ENCODE results near the gene IMMP2L. TPM values are rescaled to one million over a fixed set of nuclear protein-coding genes. Genes with fewer than 3 reads are reported as not detected.

IMMP2L gene
- polyA plus RNA-seq, 1 donor, result 21.0 TPM

DNA sequence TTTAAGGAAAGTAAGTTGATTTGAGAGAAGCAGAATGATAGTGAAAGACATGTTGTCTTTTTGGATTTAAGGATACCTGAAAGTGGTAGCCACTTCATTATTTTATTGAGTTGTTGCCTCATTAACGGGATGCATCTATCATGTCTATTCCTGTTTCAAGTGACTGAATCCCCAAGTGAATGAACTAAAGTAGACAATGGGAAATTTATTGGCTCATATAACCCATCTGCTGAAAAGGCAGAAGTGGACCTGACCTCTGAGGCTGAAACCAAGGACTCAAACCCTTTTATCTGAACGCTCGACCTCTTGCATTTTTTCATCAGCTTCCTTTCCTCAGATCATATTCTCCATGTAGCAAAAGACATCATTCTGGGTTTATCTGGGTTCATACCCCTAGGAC is 937.0 kb downstream of the IMMP2L start:
- DNase-seq, result no peak
- H3K27ac ChIP-seq (ENCODE audit: low read length), result no peak overlapping the region
- H3K9me3 ChIP-seq (ENCODE audit: control insufficient read depth, low read depth, low read length), result no peaks in the 10 kb centered on the region
- H3K27me3 ChIP-seq (ENCODE audit: control insufficient read depth, insufficient read depth, low read length), result peaks cover 3% of the 10 kb centered on the region
- no peaks in the 10 kb centered on the region for H3K36me3 ChIP-seq (ENCODE audit: control insufficient read depth, insufficient read depth, low read length)
- no peaks in the 10 kb centered on the region for H3K4me1 ChIP-seq (ENCODE audit: control insufficient read depth, insufficient read depth, low read length)
- no CpG with 5 or more reads among the region's 3 CpGs for WGBS (ENCODE audit: insufficient coverage, low lambda C conversion rate)
- no peak overlapping the region for H3K4me3 ChIP-seq (ENCODE audit: low read length)

DNA sequence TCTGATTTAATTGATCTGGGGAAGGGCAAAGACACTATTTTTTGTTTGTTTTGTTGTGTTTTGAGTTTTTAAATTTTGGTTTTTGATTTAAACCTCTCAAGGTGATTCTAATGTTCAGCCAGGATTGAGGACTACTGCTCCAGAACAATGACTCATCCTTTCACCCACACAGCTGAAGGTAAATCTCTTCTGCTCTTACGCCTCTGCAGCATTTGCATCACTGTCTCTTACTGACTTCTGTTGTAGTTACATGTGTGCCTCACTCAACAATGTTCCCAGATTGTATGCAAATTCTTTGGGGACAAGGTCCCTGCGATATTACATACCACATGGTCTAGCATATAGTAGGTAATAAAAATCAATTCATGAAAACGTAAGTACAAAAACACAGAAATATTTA is 938.9 kb downstream of the IMMP2L start:
- Histone ChIP-seq H3K4me1 (ENCODE audit: control insufficient read depth, insufficient read depth, low read length) (no peaks in the 10 kb centered on the region), H3K27me3 (ENCODE audit: control insufficient read depth, insufficient read depth, low read length) (no peaks in the 10 kb centered on the region), H3K9me3 (ENCODE audit: control insufficient read depth, low read depth, low read length) (no peaks in the 10 kb centered on the region), H3K4me3 (ENCODE audit: low read length) (no peak overlapping the region), H3K36me3 (ENCODE audit: control insufficient read depth, insufficient read depth, low read length) (no peaks in the 10 kb centered on the region), H3K27ac (ENCODE audit: low read length) (no peak overlapping the region)
- DNase-seq, result no peak
- WGBS (ENCODE audit: insufficient coverage, low lambda C conversion rate), result 100% methylated on average over 1 of the region's 3 CpGs

DNA sequence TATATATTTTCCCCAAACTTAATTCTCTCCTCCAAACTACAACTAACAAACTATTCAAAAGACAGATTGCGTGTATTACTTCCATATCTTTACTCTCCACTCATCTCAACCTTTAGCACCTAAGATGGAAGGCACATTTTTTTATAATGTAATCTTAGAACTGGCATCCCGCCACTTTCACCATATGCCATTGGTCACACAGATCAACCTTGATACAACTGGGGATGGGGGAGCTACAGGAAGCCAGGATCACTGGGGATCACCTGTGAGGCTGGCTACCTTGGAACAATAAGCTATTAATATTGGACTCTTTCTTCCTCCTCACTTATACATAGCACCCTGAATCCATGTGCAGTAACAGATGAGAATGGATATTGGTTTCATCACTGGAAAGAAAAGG is 941.0 kb downstream of the IMMP2L start:
- no peak overlapping the region for H3K27ac ChIP-seq (ENCODE audit: low read length)
- no peak overlapping the region for H3K4me3 ChIP-seq (ENCODE audit: low read length)
- H3K9me3 ChIP-seq (ENCODE audit: control insufficient read depth, low read depth, low read length), result no peaks in the 10 kb centered on the region
- no peaks in the 10 kb centered on the region for H3K27me3 ChIP-seq (ENCODE audit: control insufficient read depth, insufficient read depth, low read length)
- no peaks in the 10 kb centered on the region for H3K4me1 ChIP-seq (ENCODE audit: control insufficient read depth, insufficient read depth, low read length)
- no peaks in the 10 kb centered on the region for H3K36me3 ChIP-seq (ENCODE audit: control insufficient read depth, insufficient read depth, low read length)
- WGBS (ENCODE audit: insufficient coverage, low lambda C conversion rate), result 100% methylated on average over 1 of the region's 2 CpGs
- DNase-seq, result no peak

DNA sequence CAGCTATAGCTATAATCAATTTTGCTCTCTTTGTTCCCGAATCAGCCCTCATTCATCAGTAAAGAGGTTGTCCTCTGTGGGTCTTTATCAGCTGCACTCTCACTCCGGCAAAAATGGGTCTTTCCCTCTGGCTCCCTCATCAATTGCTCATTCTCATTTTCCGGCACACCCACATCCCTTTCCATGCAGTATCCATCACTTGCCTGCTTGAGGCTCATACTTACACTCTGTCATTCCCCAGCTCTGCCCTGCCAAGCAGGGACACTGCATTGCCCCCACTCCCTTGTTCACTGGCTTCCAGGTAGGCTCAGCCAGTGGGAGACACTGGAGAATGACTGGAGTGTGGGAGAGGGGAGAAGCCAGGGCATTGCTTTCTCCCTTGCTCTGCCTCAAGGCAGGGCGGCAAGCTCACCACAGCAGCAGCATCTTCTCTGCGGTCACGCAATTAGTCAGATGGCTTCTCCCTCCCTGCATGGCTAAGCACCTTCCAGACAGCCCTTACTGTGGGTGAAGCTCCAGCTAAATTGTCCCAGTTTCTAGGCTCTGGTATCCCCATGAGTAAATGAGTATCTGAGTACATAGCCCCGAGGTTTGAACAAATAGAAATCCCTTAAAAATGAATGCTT is 942.1 kb downstream of the IMMP2L start:
- H3K4me1 ChIP-seq (ENCODE audit: control insufficient read depth, insufficient read depth, low read length), result no peaks in the 10 kb centered on the region
- no peaks in the 10 kb centered on the region for H3K9me3 ChIP-seq (ENCODE audit: control insufficient read depth, low read depth, low read length)
- no peaks in the 10 kb centered on the region for H3K27me3 ChIP-seq (ENCODE audit: control insufficient read depth, insufficient read depth, low read length)
- no peak overlapping the region for H3K27ac ChIP-seq (ENCODE audit: low read length)
- no peaks in the 10 kb centered on the region for H3K36me3 ChIP-seq (ENCODE audit: control insufficient read depth, insufficient read depth, low read length)
- 67% methylated on average over 1 of the region's 7 CpGs for WGBS (ENCODE audit: insufficient coverage, low lambda C conversion rate)
- H3K4me3 ChIP-seq (ENCODE audit: low read length), result no peak overlapping the region
- no peak for DNase-seq
